GOT3 (cell line): Measurements from ENCODE around the gene MAML3.

Source experiments
- DNase-seq: peaks from one replicate; lab custom pipeline; 2025; ENCODE audit warnings: mixed read lengths; lab: John Stamatoyannopoulos, UW

MAML3 gene

GRCh38 chr4:139841464-139842195 is 312.4 kb downstream of the MAML3 start:
- DNase-seq, result no peak

GRCh38 chr4:139840773-139841172 is 313.2 kb downstream of the MAML3 start:
- no peak for DNase-seq

GRCh38 chr4:139839403-139840031 is 314.5 kb downstream of the MAML3 start:
- DNase-seq, result no peak

GRCh38 chr4:139838811-139839210 is 315.2 kb downstream of the MAML3 start:
- DNase-seq, result no peak

GRCh38 chr4:139834981-139835391 is 319.0 kb downstream of the MAML3 start:
- no peak for DNase-seq

GRCh38 chr4:139834226-139834662 is 319.7 kb downstream of the MAML3 start:
- DNase-seq, result no peak

GRCh38 chr4:139833151-139833910 is 320.7 kb downstream of the MAML3 start:
- DNase-seq, result no peak

GRCh38 chr4:139828966-139829664 is 324.9 kb downstream of the MAML3 start:
- DNase-seq, result no peak

- DNase-seq, result no peak
These were observed 327.6 kb downstream of the MAML3 start for GRCh38 chr4:139826426-139826825.

- DNase-seq, result no peak
These were observed 328.4 kb downstream of the MAML3 start for GRCh38 chr4:139825523-139826014.

GRCh38 chr4:139824882-139825522 is 329.0 kb downstream of the MAML3 start:
- no peak for DNase-seq

- DNase-seq, result no peak
These were observed 330.2 kb downstream of the MAML3 start for GRCh38 chr4:139823746-139824145.

GRCh38 chr4:139823345-139823744 is 330.6 kb downstream of the MAML3 start:
- DNase-seq, result no peak

- DNase-seq, result no peak
These were observed 331.6 kb downstream of the MAML3 start for GRCh38 chr4:139822391-139822790.

- DNase-seq, result no peak
These were observed 334.9 kb downstream of the MAML3 start for GRCh38 chr4:139819082-139819481.

GRCh38 chr4:139817657-139818452 is 336.1 kb downstream of the MAML3 start:
- DNase-seq, result no peak

GRCh38 chr4:139816856-139817255 is 337.1 kb downstream of the MAML3 start:
- no peak for DNase-seq

GRCh38 chr4:139815778-139816601 is 338.0 kb downstream of the MAML3 start:
- no peak for DNase-seq

GRCh38 chr4:139814323-139815015 is 339.5 kb downstream of the MAML3 start:
- DNase-seq, result no peak
